ENCODE data around the gene ITGB1. TPM values are rescaled to one million over a fixed set of nuclear protein-coding genes. Genes with fewer than 3 reads are reported as not detected.

Gene ITGB1
- total and polyA plus RNA-seq, 9 of the 15 experiments (the other 6 are each of a cell fraction or from before 2014, with no cell fraction given) = 40.2 to 194 (median 155) TPM

GRCh38 chr10:32958085-32959005, at the start of gene ITGB1 (continued):
- TF ChIP-seq ZBTB1 (CRISPR knock-in tag; IDR thresholded peaks at IDR 0.05; ENCODE audit: borderline replicate concordance, low read depth) (no peak), SMAD2 (IDR thresholded peaks at IDR 0.05; ENCODE audit: low read depth, low read length) (no peak), PTRF (tag; IDR thresholded peaks at IDR 0.05) (no peak), TCF7 (IDR thresholded peaks at IDR 0.05; ENCODE audit: borderline replicate concordance) (no peak), NFRKB (IDR thresholded peaks at IDR 0.05; ENCODE audit: low read depth) (peak; percentile 82), DMBX1 (CRISPR knock-in tag; IDR thresholded peaks at IDR 0.05; ENCODE audit: borderline replicate concordance) (no peak), TRIM24 (IDR thresholded peaks at IDR 0.05) (peak in 1 of 2 experiments; percentile 77; a peak in 2 of 4 replicates), RBM22 (IDR thresholded peaks at IDR 0.05; ENCODE audit: low read depth, low read length, poor library complexity, severe bottlenecking) (peak; percentile 53), ADNP (tag; IDR thresholded peaks at IDR 0.05) (no peak), EWSR1 (IDR thresholded peaks at IDR 0.05; ENCODE audit: borderline replicate concordance, low read depth, partially characterized antibody) (no peak), ARID3A (IDR thresholded peaks at IDR 0.05; ENCODE audit: borderline replicate concordance, low read depth, low read length) (no peak), KAT7 (CRISPR knock-in tag; IDR thresholded peaks at IDR 0.05; ENCODE audit: borderline replicate concordance) (peak; percentile 38; the same call in 1 of the 2 replicates), SAP30 (IDR thresholded peaks at IDR 0.05; ENCODE audit: borderline replicate concordance, insufficient read depth, low read depth, low read length, poor library complexity, severe bottlenecking) (peak; percentile 64), MECOM (CRISPR knock-in tag; IDR thresholded peaks at IDR 0.05) (no peak), MED1 (CRISPR knock-in tag; IDR thresholded peaks at IDR 0.05; ENCODE audit: borderline replicate concordance) (no peak), BCOR (IDR thresholded peaks at IDR 0.05) (peak; percentile 94), ELF2 (CRISPR knock-in tag; IDR thresholded peaks at IDR 0.05) (0 out of 2 replicates have a peak, but pooled peaks have one; percentile 38), BRF2 (IDR thresholded peaks at IDR 0.05; ENCODE audit: borderline replicate concordance, insufficient read depth, insufficient read length) (no peak), MTA1 (IDR thresholded peaks at IDR 0.05; ENCODE audit: borderline replicate concordance) (peak; percentile 45; the same call in 1 of the 2 replicates), YBX1 (IDR thresholded peaks at IDR 0.05) (no peak), L3MBTL2 (IDR thresholded peaks at IDR 0.05) (peak; percentile 61), TCF15 (CRISPR knock-in tag; IDR thresholded peaks at IDR 0.05) (no peak), SMAD4 (CRISPR knock-in tag; conservative IDR thresholded peaks at IDR 0.05) (peak; percentile 87), SIN3A (IDR thresholded peaks at IDR 0.05; ENCODE audit: borderline replicate concordance in 2 of 2, control insufficient read depth in 1 of 2, low read depth in 2 of 2, low read length in 2 of 2) (peak; percentile 18 to 20; a peak in 1 of 4 replicates), MTA3 (IDR thresholded peaks at IDR 0.05; ENCODE audit: borderline replicate concordance) (peak; percentile 76; the same call in 1 of the 2 replicates)
